Brain microvascular endothelial cell (primary cell): ENCODE measurements around the gene RBMS1.

Experiments used
- DNase-seq: peaks from one replicate; pipeline ENCODE4 v3.0.0-alpha.2; 2020
- H3K27ac ChIP-seq: fragments of 250-450 bp; sonication (Bioruptor Pico); 2 replicates; pipeline ENCODE4 v1.5.1; 2020; ENCODE audit warnings: mild to moderate bottlenecking, moderate library complexity
- H3K27me3 ChIP-seq: fragments of 250-450 bp; sonication (Bioruptor Pico); replicated peaks from 2 replicates; pipeline ENCODE4 v1.5.1; 2020; ENCODE audit warnings: mild to moderate bottlenecking
- H3K36me3 ChIP-seq: fragments of 250-450 bp; sonication (Bioruptor Pico); replicated peaks from 2 replicates; pipeline ENCODE4 v1.5.1; 2020; ENCODE audit warnings: mild to moderate bottlenecking
- H3K4me3 ChIP-seq: 2 replicates; pipeline ENCODE4 v1.5.1; 2011; ENCODE audit warnings: low read depth, mild to moderate bottlenecking, control low read depth, low read length, moderate library complexity
- CTCF ChIP-seq: IDR thresholded peaks from 2 replicates; pipeline ENCODE4 v1.5.1; 2011; ENCODE audit warnings: low read depth, mild to moderate bottlenecking, moderate library complexity, low read length, control low read depth, inconsistent platforms; ENCODE audit errors: missing control alignments
- in situ Hi-C: cut with HindIII; loops from 2 replicates; pipeline ENCODE4 v1.10.0; 2017; ENCODE audit warnings: low sequenced_read_pairs, low pct_ligation_motif_present

Gene RBMS1

GRCh38 chr2:160242893-160243564, 250.6 kb downstream of the RBMS1 start:
- no peaks in the 10 kb centered on the region for H3K27me3 ChIP-seq
- H3K4me3 ChIP-seq = no peak overlapping the region
- H3K36me3 ChIP-seq = no peaks in the 10 kb centered on the region
- H3K27ac ChIP-seq = peak overlapping the region; percentile 83
- in situ Hi-C loops = no loop called here
- no peak for TF ChIP-seq CTCF
- DNase-seq = no peak

GRCh38 chr2:160241251-160242137, 252.1 kb downstream of the RBMS1 start:
- in situ Hi-C loops = no loop called here
- Histone ChIP-seq H3K27me3 (no peaks in the 10 kb centered on the region), H3K27ac (peak overlapping the region; percentile 83), H3K36me3 (no peaks in the 10 kb centered on the region), H3K4me3 (no peak overlapping the region)
- DNase-seq = peak; percentile 90
- no peak for TF ChIP-seq CTCF

- no peak for DNase-seq
- H3K36me3 ChIP-seq = no peaks in the 10 kb centered on the region
- in situ Hi-C loops = no loop called here
- H3K4me3 ChIP-seq = no peak overlapping the region
- H3K27me3 ChIP-seq = no peaks in the 10 kb centered on the region
- H3K27ac ChIP-seq = no peak overlapping the region
- no peak for TF ChIP-seq CTCF
Observed at GRCh38 chr2:160239436-160239835, 254.2 kb downstream of the RBMS1 start.

- in situ Hi-C loops = no loop called here
- no peak for TF ChIP-seq CTCF
- DNase-seq = no peak
- no peak overlapping the region for H3K27ac ChIP-seq
- no peaks in the 10 kb centered on the region for H3K27me3 ChIP-seq
- H3K4me3 ChIP-seq = no peak overlapping the region
- no peaks in the 10 kb centered on the region for H3K36me3 ChIP-seq
Observed at GRCh38 chr2:160238392-160238791, 255.2 kb downstream of the RBMS1 start.

GRCh38 chr2:160232905-160233475, 260.6 kb downstream of the RBMS1 start:
- no peak overlapping the region for H3K27ac ChIP-seq
- no peaks in the 10 kb centered on the region for H3K27me3 ChIP-seq
- no peaks in the 10 kb centered on the region for H3K36me3 ChIP-seq
- H3K4me3 ChIP-seq = no peak overlapping the region
- in situ Hi-C loops = no loop called here
- DNase-seq = no peak
- TF ChIP-seq CTCF = no peak
